ENCODE data around the gene UBE2L3.
"Not testable (repeated sequence)": the region's sequence is repeated elsewhere in the genome, so short reads cannot be mapped to it uniquely, and the experiment has no call there.

UBE2L3 gene

DNA sequence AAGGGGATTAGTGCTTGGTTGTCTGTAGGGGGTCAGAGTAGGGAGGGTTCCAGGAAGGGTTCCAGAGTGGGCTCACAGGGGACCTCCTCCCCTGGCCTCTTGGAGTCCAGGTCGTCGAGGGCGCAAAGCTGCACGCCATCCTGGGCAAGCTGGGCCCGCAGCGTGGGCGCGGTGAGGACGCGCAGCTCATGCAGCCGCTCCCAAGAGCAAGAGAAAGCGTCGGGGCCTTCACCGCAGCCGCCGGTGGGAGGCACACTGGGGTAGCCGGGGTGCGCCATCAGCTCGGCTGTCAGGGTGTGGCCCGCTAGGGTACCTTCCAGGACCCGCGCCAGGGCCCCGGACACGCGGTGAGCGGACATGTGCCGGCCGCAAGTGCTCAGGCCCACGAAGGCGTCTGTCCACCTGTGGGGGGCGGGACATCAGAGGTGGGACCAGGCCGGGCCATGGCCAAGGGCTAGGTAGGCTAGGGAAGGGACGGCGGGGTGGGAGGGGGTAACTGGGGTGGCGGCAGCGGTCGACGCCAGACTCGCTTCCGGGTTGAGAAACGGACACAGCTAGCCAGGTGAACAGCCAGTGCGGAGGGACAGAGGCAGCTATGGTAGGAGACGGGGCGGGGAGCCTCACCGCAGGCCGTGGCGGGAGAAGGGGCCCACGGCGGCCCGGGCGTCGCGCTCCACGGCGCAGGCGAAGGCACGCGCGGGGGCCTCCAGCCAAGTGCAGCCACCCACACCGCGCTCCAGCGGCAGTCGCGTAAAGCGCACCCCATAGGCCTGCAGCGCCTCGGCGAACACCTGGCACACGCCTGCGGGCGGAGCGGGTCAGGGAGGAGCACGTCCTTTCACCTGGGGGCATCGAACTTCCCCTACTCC lies 61.1 kb downstream of the UBE2L3 start:
- DNase-seq = peak; percentile 23

DNA sequence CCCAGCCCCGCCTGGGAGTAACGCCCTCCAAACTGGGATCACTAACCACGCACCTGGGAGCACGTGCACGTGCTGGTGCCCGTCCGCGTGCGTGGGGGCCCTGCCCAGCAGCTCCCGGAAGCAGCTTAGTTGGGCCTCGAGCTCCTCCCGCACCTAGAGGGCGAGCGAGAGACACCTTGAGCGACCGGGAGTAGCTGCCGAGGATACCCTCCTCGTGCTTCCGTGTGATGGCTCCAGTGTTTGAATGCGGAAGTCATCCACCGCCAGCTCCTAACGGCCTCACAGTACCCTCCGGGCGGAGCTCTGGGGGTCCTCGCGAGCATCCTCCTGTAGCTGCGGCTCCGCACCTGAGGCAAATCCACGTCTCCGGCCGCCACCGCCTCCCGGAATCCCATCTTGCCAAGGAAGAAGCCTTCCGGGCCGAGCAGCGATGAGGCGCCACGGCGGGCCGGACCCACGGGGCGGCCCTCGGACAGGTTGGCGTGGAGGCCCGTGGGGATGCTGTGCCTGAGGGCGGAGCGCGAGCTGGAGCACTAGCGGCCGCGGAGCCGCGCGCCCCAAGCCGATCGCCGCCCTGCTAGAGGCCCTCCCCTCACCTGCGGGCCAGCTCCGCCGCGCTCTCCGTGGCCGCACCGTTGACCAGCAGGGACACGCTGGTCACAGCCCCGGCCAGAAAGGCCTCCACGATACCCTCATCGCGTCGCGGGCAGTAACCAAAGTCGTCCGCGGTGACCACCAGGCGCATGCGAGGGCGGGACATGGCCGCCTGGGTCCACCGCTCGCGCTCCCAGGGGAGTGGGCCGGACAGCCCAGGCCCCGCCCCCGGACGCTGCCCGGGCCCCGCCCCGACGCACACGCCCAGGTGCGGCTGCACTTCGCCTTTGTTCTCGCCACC lies 62.0 kb downstream of the UBE2L3 start, which contains the start of gene YDJC:
TSS of gene YDJC (minus strand) at position 768 of the 895 bp plus-strand sequence. CDS start at position 760, 8 bp downstream.
- peak; percentile 98 for DNase-seq

DNA sequence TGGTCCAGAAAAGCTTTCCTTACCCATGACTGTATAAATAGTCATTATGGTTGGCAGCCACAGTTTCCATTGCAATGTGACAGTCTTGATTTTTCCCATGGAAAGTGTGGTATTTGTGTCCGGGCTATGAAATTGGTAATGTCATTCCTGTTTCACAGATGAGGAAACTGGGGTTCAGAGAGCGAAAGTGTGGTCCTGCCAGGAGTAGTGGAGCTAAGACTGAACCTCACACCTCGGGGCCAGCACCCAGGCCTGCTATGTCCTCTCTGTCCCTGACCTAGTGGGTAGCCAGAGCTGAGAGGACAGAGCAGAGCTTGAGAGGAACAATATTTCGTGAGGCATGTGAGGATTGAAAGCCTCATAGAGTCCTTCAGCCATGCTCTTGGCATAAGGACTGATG lies 63.5 kb downstream of the UBE2L3 start:
- no peak for DNase-seq

DNA sequence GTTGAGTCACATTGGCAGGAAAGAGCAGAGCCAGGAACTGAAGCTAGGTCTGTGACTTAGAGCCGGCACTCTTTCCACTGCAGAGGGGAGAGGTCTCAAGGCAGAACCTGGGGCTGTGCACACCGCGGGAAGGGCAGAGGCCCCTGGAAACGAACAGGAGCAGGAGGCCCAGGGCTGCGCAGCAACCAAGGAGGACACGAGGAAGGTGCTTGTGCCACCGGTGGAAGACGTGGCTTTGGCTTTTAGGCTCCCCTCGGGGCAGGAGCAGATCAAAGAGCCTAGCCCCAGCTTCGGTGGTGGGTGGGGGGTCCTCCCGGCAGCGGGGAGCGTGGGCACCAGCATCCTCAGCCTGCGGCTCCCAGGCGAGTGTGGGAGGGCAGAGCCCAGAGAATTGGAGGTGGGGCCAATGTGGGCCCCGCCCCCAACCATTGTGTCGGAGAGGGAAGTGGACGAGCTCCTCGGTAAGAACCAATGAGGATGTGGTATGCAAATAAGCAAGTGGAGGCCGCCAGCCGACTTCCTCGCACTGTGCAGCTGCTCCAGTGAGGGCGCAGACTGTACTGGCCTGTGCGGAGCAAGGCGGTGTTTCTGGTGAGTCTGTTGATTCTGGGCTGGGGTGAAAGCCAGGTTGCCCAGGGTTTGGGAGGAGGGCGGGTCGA lies 64.9 kb downstream of the UBE2L3 start, which contains the start of gene CCDC116:
TSS of gene CCDC116 (plus strand) at position 524 of the 659 bp plus-strand sequence. CDS start 422 bp downstream, outside the sequence.
- DNase-seq = peak; percentile 77

DNA sequence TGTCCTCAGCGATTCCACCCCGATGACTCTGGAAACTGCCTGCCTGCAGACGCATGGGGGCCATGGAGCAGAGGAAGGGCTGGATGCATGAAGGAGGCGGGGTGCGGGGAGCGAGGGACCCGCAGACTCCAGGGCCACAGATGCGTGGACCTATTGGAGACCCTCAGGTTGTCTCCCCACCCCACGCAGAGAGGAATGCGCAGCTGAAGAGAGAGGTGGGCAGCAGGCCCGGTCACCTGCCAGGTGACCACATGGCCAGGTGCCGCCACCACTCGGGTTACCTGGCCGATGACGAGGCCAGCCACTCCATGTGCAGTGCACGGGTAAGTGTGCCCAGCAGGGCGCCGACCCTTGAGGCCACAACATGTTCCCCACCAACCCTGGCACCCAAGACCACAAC lies 65.4 kb downstream of the UBE2L3 start:
- no peak for DNase-seq

DNA sequence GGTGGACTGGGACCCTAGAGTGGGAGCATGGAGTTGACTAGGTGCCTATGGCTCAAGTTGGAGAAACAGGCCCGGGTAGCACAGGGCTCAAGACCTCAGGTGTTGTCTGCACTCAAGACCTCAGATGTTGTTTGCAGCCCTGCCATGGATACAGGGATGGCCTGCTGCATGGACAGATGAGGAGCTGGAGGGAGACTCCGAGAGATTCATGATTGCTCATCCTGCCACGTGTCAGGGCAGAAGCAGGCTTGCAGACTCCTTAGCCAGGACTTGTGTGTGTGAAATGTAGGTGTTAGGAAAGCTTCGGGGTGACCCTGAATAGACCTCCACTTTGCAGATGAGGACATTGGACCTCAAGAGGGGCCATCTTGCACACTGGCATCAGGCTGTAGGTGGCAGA lies 66.0 kb downstream of the UBE2L3 start:
- DNase-seq = no peak

DNA sequence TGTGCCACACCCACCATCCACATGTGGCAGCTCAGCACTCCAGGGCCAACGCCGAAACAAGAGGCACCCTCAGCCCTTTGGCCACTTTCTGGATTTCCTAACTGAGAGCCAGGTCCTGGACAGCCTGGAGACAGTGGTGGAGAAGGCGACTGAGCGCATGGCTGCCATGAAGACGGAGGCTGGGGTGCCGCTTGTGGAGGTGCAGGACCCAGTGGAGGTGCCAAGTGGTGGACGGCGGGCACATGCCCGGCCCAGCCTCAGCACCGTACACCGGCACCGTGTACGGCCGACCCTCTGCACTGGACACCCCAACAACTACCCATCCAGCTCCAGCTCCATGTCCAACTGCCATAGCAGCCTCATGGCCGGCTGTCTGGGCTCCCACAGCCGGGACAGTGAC lies 66.6 kb downstream of the UBE2L3 start:
- no peak for DNase-seq

DNA sequence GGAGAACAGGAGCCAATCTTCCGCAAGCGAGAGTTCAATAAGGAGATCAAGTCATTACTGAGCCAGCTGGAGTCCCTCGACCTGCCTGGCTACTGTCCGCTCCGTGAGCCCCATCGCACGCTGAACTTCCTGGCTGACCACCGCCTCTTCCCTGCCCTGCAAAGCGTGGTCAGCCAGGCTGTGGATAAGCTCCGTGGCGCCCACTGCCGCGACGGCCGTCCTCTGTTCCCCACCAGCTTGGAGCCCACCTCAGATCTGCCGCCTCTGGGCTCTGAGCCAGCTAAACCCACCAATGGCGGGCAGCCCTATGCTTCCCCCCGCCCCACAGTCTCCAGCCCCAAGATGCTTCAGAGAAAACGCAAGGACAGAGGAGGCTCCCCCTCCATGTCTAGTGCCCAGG lies 67.3 kb downstream of the UBE2L3 start:
- DNase-seq = no peak

DNA sequence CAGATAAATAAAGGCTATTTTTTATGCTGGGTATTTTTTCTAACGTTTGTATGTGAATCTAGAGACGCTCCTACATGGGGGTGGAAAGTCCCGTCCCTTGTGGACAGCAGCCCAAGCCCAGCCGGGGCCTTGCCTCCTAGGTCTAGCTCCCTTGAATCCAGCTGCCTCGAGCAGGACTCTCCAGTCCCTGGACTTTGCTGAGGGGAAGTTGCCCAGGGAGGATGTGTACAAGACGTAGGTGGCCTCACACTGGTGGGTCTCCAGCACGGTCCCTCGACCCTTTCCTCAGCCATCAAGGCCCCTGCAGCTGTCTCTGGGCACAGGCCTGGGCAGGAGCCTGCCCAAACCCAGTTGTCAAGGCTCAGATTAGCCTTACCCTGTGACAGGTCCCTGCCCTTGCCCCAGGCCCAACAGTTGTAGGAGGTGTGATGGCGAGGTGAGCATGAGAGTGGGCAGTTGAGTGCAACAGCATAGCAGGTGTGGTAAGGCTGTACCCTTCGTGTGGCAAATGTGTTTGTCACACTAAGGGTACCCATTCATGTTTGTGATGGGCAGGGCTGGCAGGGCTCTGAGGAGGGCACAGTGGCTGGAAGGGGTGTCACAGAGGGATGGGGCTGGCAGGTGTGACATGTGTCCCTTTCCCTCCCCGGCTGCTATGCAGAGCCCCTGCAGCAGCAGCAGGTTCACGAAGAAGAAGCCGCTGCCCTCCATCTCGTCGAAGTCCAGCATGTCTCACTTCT lies 68.4 kb downstream of the UBE2L3 start:
- DNase-seq = no peak

DNA sequence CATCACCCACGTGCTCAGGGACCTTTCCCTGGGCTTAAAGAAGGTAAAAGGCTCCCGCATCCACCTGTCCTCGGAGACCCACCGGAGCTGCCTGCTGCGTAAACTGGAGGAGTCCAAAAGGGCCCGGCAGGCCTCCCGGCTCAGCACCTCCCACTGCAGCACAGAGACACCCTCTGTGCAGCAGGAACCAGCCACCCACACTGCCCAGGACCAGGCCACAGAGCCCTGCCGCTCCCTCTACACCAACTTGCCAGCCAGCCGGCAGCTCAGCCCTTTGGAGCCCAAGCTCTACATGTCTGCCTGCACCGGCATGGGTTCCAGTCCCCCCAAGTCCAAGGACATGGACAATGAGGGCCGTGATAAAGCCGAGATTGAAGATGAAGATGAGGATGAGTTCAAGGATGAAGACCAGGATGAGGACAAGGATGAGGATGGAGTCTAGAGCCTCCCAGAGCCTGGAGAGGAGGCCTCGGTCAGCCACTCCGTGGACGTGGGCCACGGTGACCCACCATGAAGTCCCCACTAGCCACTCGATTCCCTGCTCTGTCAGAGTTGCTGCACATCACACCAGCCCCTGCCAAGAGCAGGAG lies 69.2 kb downstream of the UBE2L3 start:
- DNase-seq = no peak

DNA sequence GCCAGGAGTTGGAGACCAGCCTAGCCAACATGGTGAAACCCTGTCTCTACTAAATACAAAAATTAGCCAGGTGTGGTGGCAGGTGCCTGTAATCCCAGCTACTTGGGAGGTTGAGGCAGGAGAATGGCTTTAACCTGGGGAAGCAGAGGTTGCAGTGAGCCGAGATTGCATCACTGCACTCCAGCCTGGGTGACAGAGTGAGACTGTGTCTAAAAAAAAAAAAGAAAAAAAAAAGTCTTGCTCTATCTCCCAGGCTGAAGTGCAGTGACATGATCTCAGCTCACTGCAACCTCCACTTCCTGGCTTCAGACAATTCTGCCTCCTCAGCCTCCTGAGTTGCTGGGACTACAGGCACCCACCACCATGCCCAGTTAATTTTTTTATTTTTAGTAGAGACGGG lies 69.9 kb downstream of the UBE2L3 start:
- DNase-seq = not testable (repeated sequence)

DNA sequence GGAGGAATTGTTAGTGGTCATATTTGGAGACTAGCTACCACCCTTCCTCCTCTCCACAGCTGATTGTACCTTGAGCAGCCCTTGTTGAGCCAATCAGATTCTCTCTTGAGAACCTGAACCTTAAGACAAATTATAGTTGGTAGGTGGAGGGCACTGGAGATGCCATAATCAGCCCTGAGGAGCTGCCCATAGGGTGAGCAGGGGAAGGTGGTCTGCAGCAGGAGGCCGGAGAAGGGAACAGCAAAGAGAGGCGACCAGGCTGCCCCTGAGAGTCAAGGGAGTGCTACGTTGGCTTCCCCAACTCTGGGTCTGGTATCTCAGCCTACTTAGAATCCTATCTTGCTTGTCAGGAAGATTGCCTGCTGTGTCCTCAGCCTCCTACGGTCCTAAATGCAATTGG lies 71.8 kb downstream of the UBE2L3 start:
- DNase-seq = no peak

DNA sequence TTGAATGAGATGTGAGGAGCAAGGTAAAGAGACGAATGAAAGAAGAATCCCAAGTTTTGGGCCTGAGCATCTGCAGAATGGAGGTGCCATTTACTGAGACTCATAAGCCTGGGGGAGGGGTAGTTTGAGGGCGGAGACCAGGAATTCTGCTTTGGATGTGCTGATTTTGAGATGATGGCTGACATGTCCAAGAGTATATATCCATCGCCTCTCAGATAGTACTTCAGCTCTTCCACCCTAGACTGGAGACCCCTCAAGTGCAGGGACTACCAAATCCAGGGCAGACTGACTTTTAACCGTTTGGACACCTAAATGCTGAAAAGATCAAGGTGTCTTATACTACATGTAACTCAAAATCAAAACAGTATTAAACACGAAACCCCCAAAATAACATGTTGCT lies 73.3 kb downstream of the UBE2L3 start:
- no peak for DNase-seq

DNA sequence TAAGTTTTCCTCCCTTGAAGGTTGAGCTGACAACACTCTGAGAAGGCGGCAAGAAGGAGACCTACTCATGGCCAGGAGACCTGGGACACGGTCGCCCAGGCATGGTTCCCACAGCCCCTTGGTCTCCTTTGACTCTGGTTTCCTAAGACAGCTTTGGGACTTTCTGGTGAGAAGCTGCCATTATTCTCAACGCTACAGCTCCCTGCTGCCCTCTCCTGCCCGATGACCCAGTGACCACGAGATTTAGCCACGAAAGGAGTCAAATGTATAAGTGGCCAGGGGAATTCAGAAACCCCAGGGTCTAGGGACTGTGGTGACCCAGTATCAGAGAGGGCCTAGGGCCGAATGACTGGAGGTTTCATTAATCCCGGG lies 73.9 kb downstream of the UBE2L3 start:
- no peak for DNase-seq

DNA sequence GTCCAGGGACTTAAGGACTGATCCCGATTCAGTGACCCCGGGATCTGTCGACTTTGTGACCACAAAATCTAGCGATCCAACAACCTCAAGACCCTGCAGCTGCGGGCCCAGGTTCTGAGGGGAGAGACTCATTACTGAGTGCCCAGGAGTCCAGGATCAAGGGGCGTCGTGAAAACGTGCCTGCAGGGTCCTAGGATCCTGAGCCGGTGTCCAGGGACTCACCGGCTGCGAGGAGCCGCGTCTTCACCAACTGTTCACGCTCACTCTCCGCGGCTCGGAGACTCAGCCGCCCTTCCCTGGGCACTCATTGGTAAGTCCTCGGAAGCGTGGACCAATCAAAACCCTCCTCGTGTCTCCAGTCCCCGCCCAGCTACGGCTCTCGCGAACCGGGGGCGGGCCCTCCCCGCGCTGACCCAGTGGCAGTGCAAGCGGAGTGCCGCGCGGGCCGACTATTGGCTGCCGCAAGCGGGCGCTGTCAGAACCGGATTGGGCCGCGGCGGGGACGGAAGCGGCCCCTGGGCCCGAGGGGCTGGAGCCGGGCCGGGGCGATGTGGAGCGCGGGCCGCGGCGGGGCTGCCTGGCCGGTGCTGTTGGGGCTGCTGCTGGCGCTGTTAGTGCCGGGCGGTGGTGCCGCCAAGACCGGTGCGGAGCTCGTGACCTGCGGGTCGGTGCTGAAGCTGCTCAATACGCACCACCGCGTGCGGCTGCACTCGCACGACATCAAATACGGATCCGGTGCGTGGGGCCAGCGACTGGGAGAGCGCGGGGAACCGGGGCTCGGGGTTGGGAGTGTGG lies 74.5 kb downstream of the UBE2L3 start, which contains the start of gene SDF2L1:
TSS of gene SDF2L1 (plus strand) at position 514 of the 795 bp plus-strand sequence. CDS start at position 549, 35 bp downstream.
- peak; percentile 99 for DNase-seq

DNA sequence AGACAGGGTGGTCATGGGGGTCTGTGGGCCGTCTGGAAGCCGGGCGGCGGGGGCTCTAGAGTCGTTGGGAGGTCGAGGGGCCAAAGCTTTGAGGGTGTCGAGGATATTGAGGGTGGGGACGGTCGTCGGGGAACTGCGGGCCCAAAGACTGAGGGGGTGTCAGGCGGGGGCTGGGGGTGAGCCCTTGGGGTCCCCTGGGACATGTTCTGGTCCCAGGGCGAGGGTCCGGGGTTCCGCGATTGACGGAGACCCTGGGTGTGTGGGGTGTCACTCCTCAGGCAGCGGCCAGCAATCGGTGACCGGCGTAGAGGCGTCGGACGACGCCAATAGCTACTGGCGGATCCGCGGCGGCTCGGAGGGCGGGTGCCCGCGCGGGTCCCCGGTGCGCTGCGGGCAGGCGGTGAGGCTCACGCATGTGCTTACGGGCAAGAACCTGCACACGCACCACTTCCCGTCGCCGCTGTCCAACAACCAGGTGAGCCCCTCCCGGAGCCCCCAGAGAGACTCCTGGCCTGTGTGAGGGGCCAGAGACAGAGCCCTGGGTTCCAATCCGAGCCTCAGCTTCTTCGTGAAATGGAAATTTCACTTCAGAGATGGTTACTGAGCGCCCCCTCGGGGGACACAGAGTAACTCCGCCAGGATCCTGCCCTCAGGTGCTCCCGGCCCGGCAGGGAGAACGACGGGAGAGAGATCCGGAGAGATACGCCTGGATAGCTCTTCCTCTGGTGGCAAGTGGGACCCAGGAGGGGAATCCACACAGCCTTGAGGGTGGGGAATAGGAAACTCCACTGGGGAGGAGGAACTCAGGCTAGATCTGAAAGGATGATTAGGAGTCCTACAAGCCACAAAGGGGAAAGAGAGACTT lies 75.3 kb downstream of the UBE2L3 start:
- peak; percentile 79 for DNase-seq

DNA sequence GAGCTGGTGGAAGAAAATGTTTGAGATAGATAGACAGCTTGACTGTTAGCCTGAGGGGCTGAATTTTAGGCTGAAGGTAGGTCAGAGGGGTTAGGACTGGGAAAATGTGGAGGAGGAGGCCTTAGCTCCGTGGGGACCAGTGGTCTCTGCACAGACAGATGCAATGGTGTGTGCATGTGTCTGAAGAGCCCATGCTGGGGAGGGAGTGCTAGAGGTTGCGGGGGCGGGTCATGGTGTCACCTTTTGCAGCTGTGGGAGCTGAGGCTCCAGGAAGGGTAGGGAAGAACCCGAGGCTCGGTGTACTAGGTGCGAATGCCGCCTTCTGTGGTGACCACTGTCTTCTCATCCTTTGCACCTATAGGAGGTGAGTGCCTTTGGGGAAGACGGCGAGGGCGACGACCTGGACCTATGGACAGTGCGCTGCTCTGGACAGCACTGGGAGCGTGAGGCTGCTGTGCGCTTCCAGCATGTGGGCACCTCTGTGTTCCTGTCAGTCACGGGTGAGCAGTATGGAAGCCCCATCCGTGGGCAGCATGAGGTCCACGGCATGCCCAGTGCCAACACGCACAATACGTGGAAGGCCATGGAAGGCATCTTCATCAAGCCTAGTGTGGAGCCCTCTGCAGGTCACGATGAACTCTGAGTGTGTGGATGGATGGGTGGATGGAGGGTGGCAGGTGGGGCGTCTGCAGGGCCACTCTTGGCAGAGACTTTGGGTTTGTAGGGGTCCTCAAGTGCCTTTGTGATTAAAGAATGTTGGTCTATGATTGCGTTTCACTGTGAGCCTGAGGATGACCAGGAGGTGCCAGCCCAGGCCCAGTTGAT lies 76.2 kb downstream of the UBE2L3 start:
- no peak for DNase-seq

DNA sequence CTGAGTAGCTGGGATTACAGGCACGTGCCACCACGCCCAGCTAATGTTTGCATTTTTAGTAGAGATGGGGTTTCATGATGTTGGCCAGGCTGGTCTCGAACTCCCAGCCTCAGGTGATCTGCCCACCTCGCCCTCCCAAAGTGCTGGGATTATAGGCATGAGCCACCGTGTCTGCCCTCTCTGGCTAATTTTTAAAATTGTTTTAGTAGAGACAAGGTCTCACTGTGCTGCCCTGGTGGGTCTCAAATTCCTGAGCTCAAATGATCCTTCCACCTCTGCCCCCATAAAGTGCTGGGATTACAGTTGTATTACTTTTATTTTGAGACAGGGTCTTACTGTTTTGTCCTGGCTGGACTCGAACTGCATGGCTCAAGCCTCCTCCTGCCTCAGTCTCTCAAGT lies 78.0 kb downstream of the UBE2L3 start:
- DNase-seq = not testable (repeated sequence)

Data from activated CD4-positive, alpha-beta T cell treated with anti-CD3 and anti-CD28 coated beads for 48 hours (primary cell).